NCI-H82 (cell line): ENCODE results near the gene NAPSA.
"Not testable (repeated sequence)": the region's sequence is repeated elsewhere in the genome, so short reads cannot be mapped to it uniquely, and the experiment has no call there.

Experiments used
- DNase-seq: peaks from one replicate; lab custom pipeline; 2025; lab: John Stamatoyannopoulos, UW

NAPSA gene

GRCh38 chr19:50330365-50331078, 34.9 kb downstream of the NAPSA start:
- DNase-seq = peak; percentile 73

GRCh38 chr19:50329926-50330294, 35.5 kb downstream of the NAPSA start:
- not testable (repeated sequence) for DNase-seq

GRCh38 chr19:50329146-50329925, 36.1 kb downstream of the NAPSA start, which contains the start of gene KCNC3:
Gene KCNC3, minus strand, starts transcription at chr19:50329377. Its CDS starts 295 bp downstream, at chr19:50329082.
- peak; percentile 97 for DNase-seq

GRCh38 chr19:50328873-50329145, 36.6 kb downstream of the NAPSA start:
- no peak for DNase-seq

- DNase-seq = peak; percentile 46
Observed at GRCh38 chr19:50328224-50328872, 37.1 kb downstream of the NAPSA start.

GRCh38 chr19:50327461-50328223, 37.8 kb downstream of the NAPSA start:
- no peak for DNase-seq

GRCh38 chr19:50327013-50327412, 38.4 kb downstream of the NAPSA start:
- no peak for DNase-seq

- no peak for DNase-seq
Observed at GRCh38 chr19:50326101-50326664, 39.3 kb downstream of the NAPSA start.

- peak; percentile 87 for DNase-seq
Observed at GRCh38 chr19:50325310-50326100, 39.9 kb downstream of the NAPSA start.

- DNase-seq = no peak
Observed at GRCh38 chr19:50324331-50324730, 41.1 kb downstream of the NAPSA start.

- DNase-seq = no peak
Observed at GRCh38 chr19:50323782-50324133, 41.7 kb downstream of the NAPSA start.

- no peak for DNase-seq
Observed at GRCh38 chr19:50322931-50323781, 42.3 kb downstream of the NAPSA start.

- DNase-seq = no peak
Observed at GRCh38 chr19:50322234-50322633, 43.2 kb downstream of the NAPSA start.

- no peak for DNase-seq
Observed at GRCh38 chr19:50321831-50322230, 43.6 kb downstream of the NAPSA start.

- DNase-seq = no peak
Observed at GRCh38 chr19:50320596-50320995, 44.8 kb downstream of the NAPSA start.

GRCh38 chr19:50320051-50320450, 45.4 kb downstream of the NAPSA start:
- DNase-seq = no peak

- no peak for DNase-seq
Observed at GRCh38 chr19:50319156-50319555, 46.3 kb downstream of the NAPSA start.

GRCh38 chr19:50318438-50318837, 47.0 kb downstream of the NAPSA start:
- no peak for DNase-seq

GRCh38 chr19:50317115-50317514, 48.3 kb downstream of the NAPSA start:
- no peak for DNase-seq

GRCh38 chr19:50315773-50316448, 49.5 kb downstream of the NAPSA start:
- no peak for DNase-seq
